CD4-positive, alpha-beta T cell treated with Interleukin-6 for 4 hours (primary cell): Measurements from ENCODE around the gene RNF26.
"Not testable (repeated sequence)": the region's sequence is repeated elsewhere in the genome, so short reads cannot be mapped to it uniquely, and the experiment has no call there.

Experiments
- DNase-seq: peaks from one replicate; pipeline ENCODE4 v3.0.0-alpha.2; 2020; ENCODE audit warnings: mixed read lengths

The RNF26 gene

GRCh38 chr11:119371778-119372182, 37.5 kb downstream of the RNF26 start:
- DNase-seq, result no peak

GRCh38 chr11:119372260-119373058, 38.1 kb downstream of the RNF26 start:
- no peak for DNase-seq

- no peak for DNase-seq
Observed at GRCh38 chr11:119373059-119373920, 39.0 kb downstream of the RNF26 start.

GRCh38 chr11:119373921-119374631, 39.7 kb downstream of the RNF26 start:
- DNase-seq, result peak; percentile 55

GRCh38 chr11:119374632-119375336, 40.5 kb downstream of the RNF26 start:
- DNase-seq, result no peak

GRCh38 chr11:119375337-119376196, 41.2 kb downstream of the RNF26 start:
- no peak for DNase-seq

- DNase-seq, result no peak
Observed at GRCh38 chr11:119376197-119376847, 42.0 kb downstream of the RNF26 start.

GRCh38 chr11:119377112-119377901, 43.0 kb downstream of the RNF26 start:
- DNase-seq, result no peak

- no peak for DNase-seq
Observed at GRCh38 chr11:119377961-119378667, 43.8 kb downstream of the RNF26 start.

GRCh38 chr11:119378851-119379465, 44.6 kb downstream of the RNF26 start:
- no peak for DNase-seq

- DNase-seq, result no peak
Observed at GRCh38 chr11:119380160-119380826, 46.0 kb downstream of the RNF26 start.

GRCh38 chr11:119380827-119381180, 46.5 kb downstream of the RNF26 start:
- DNase-seq, result no peak

GRCh38 chr11:119381181-119381988, 47.1 kb downstream of the RNF26 start, which contains the start of gene USP2:
USP2 (minus strand) TSS chr11:119381690; CDS start chr11:119373480, 8,210 bp downstream.
- DNase-seq, result peak; percentile 97

- DNase-seq, result no peak
Observed at GRCh38 chr11:119382101-119382500, 47.8 kb downstream of the RNF26 start.

- not testable (repeated sequence) for DNase-seq
Observed at GRCh38 chr11:119382513-119382912, 48.2 kb downstream of the RNF26 start.

GRCh38 chr11:119384332-119384731, 50.0 kb downstream of the RNF26 start:
- no peak for DNase-seq
